ENCODE data around the gene SPINK8.
"Not testable (repeated sequence)": the region's sequence is repeated elsewhere in the genome, so short reads cannot be mapped to it uniquely, and the experiment has no call there.

Gene SPINK8

GRCh38 chr3:48333346-48334245, at the start of gene SPINK8:
Gene SPINK8, minus strand, starts transcription at chr3:48333661. Its CDS starts 5,320 bp downstream, at chr3:48328341.
- not testable (repeated sequence) for H3K4me3 Mint-ChIP-seq, H3K27ac Mint-ChIP-seq

GRCh38 chr3:48372862-48373435, 39.5 kb upstream of the SPINK8 start:
- H3K36me3 Mint-ChIP-seq = no peaks in the 10 kb centered on the region
- no peaks in the 10 kb centered on the region for H3K4me1 Mint-ChIP-seq (ENCODE audit: low read depth)
- no peaks in the 10 kb centered on the region for H3K27me3 Mint-ChIP-seq
- H3K27ac Mint-ChIP-seq = no peak overlapping the region
- no peak overlapping the region for H3K4me3 Mint-ChIP-seq
- no peaks in the 10 kb centered on the region for H3K9me3 Mint-ChIP-seq (ENCODE audit: low read depth)

More at GRCh38 chr3:48333346-48334245, at the start of gene SPINK8:
- not testable (repeated sequence) for H3K27me3 Mint-ChIP-seq; H3K4me1 Mint-ChIP-seq (ENCODE audit: low read depth); H3K36me3 Mint-ChIP-seq; H3K9me3 Mint-ChIP-seq (ENCODE audit: low read depth)

GRCh38 chr3:48372377-48372770, 38.9 kb upstream of the SPINK8 start:
- Mint-ChIP-seq H3K27me3 (no peaks in the 10 kb centered on the region), H3K27ac (no peak overlapping the region), H3K36me3 (no peaks in the 10 kb centered on the region)

GRCh38 chr3:48371651-48372376, 38.4 kb upstream of the SPINK8 start, which contains the start of gene FBXW12:
Gene FBXW12, plus strand, starts transcription at chr3:48372219. Its CDS starts 549 bp downstream, at chr3:48372768.
- Mint-ChIP-seq H3K4me1 (ENCODE audit: low read depth) (no peaks in the 10 kb centered on the region), H3K9me3 (ENCODE audit: low read depth) (no peaks in the 10 kb centered on the region), H3K27ac (no peak within 1 kb of the TSS), H3K27me3 (no peaks in the 10 kb centered on the region), H3K36me3 (no peaks in the 10 kb centered on the region), H3K4me3 (no peak within 1 kb of the TSS)

More at GRCh38 chr3:48372377-48372770, 38.9 kb upstream of the SPINK8 start:
- Mint-ChIP-seq H3K4me1 (ENCODE audit: low read depth) (no peaks in the 10 kb centered on the region), H3K9me3 (ENCODE audit: low read depth) (no peaks in the 10 kb centered on the region), H3K4me3 (no peak overlapping the region)

GRCh38 chr3:48370333-48370713, 36.9 kb upstream of the SPINK8 start:
- Mint-ChIP-seq H3K27ac (no peak overlapping the region), H3K4me3 (no peak overlapping the region), H3K9me3 (ENCODE audit: low read depth) (no peaks in the 10 kb centered on the region)

GRCh38 chr3:48369693-48370332, 36.4 kb upstream of the SPINK8 start:
- no peaks in the 10 kb centered on the region for H3K27me3 Mint-ChIP-seq
- H3K27ac Mint-ChIP-seq = no peak overlapping the region
- no peaks in the 10 kb centered on the region for H3K4me1 Mint-ChIP-seq (ENCODE audit: low read depth)
- no peaks in the 10 kb centered on the region for H3K36me3 Mint-ChIP-seq
- H3K4me3 Mint-ChIP-seq = no peak overlapping the region
- no peaks in the 10 kb centered on the region for H3K9me3 Mint-ChIP-seq (ENCODE audit: low read depth)

More at GRCh38 chr3:48370333-48370713, 36.9 kb upstream of the SPINK8 start:
- Mint-ChIP-seq H3K36me3 (no peaks in the 10 kb centered on the region), H3K27me3 (no peaks in the 10 kb centered on the region), H3K4me1 (ENCODE audit: low read depth) (no peaks in the 10 kb centered on the region)

- Mint-ChIP-seq H3K36me3 (no peaks in the 10 kb centered on the region), H3K27ac (no peak overlapping the region), H3K9me3 (ENCODE audit: low read depth) (peaks cover 2% of the 10 kb centered on the region), H3K4me3 (no peak overlapping the region), H3K27me3 (no peaks in the 10 kb centered on the region), H3K4me1 (ENCODE audit: low read depth) (no peaks in the 10 kb centered on the region)
Observed at GRCh38 chr3:48367201-48367600, 33.7 kb upstream of the SPINK8 start.

- Mint-ChIP-seq H3K36me3 (peaks cover 8% of the 10 kb centered on the region), H3K27ac (no peak overlapping the region), H3K27me3 (no peaks in the 10 kb centered on the region), H3K9me3 (ENCODE audit: low read depth) (peaks cover 12% of the 10 kb centered on the region), H3K4me1 (ENCODE audit: low read depth) (no peaks in the 10 kb centered on the region), H3K4me3 (no peak overlapping the region)
Observed at GRCh38 chr3:48364840-48365239, 31.4 kb upstream of the SPINK8 start.

- Mint-ChIP-seq H3K9me3 (ENCODE audit: low read depth) (peaks cover 12% of the 10 kb centered on the region), H3K36me3 (peaks cover 8% of the 10 kb centered on the region), H3K27ac (no peak overlapping the region), H3K27me3 (peaks cover 3% of the 10 kb centered on the region), H3K4me1 (ENCODE audit: low read depth) (no peaks in the 10 kb centered on the region), H3K4me3 (no peak overlapping the region)
Observed at GRCh38 chr3:48361928-48362327, 28.5 kb upstream of the SPINK8 start.

GRCh38 chr3:48356419-48356818, 23.0 kb upstream of the SPINK8 start:
- Mint-ChIP-seq H3K27me3 (peaks cover 14% of the 10 kb centered on the region), H3K4me3 (no peak overlapping the region)

GRCh38 chr3:48353987-48354386, 20.5 kb upstream of the SPINK8 start:
- Mint-ChIP-seq H3K4me3 (no peak overlapping the region), H3K4me1 (ENCODE audit: low read depth) (no peaks in the 10 kb centered on the region), H3K36me3 (no peaks in the 10 kb centered on the region), H3K27me3 (peaks cover 11% of the 10 kb centered on the region), H3K27ac (no peak overlapping the region), H3K9me3 (ENCODE audit: low read depth) (no peaks in the 10 kb centered on the region)

More at GRCh38 chr3:48356419-48356818, 23.0 kb upstream of the SPINK8 start:
- H3K36me3 Mint-ChIP-seq = peaks cover 4% of the 10 kb centered on the region
- no peaks in the 10 kb centered on the region for H3K4me1 Mint-ChIP-seq (ENCODE audit: low read depth)
- H3K27ac Mint-ChIP-seq = no peak overlapping the region
- H3K9me3 Mint-ChIP-seq (ENCODE audit: low read depth) = peaks cover 5% of the 10 kb centered on the region

GRCh38 chr3:48352546-48352945, 19.1 kb upstream of the SPINK8 start:
- H3K27me3 Mint-ChIP-seq = peaks cover 11% of the 10 kb centered on the region
- H3K4me3 Mint-ChIP-seq = no peak overlapping the region
- H3K36me3 Mint-ChIP-seq = no peaks in the 10 kb centered on the region
- no peaks in the 10 kb centered on the region for H3K9me3 Mint-ChIP-seq (ENCODE audit: low read depth)
- no peak overlapping the region for H3K27ac Mint-ChIP-seq
- no peaks in the 10 kb centered on the region for H3K4me1 Mint-ChIP-seq (ENCODE audit: low read depth)

GRCh38 chr3:48347500-48347899, 14.0 kb upstream of the SPINK8 start:
- Mint-ChIP-seq H3K4me3 (no peak overlapping the region), H3K9me3 (ENCODE audit: low read depth) (no peaks in the 10 kb centered on the region), H3K4me1 (ENCODE audit: low read depth) (no peaks in the 10 kb centered on the region), H3K27me3 (no peaks in the 10 kb centered on the region), H3K27ac (no peak overlapping the region), H3K36me3 (no peaks in the 10 kb centered on the region)

- H3K4me3 Mint-ChIP-seq = no peak overlapping the region
- no peaks in the 10 kb centered on the region for H3K36me3 Mint-ChIP-seq
- no peaks in the 10 kb centered on the region for H3K27me3 Mint-ChIP-seq
- H3K4me1 Mint-ChIP-seq (ENCODE audit: low read depth) = no peaks in the 10 kb centered on the region
- H3K9me3 Mint-ChIP-seq (ENCODE audit: low read depth) = no peaks in the 10 kb centered on the region
- H3K27ac Mint-ChIP-seq = no peak overlapping the region
Observed at GRCh38 chr3:48345946-48346572, 12.6 kb upstream of the SPINK8 start.

Measured in activated naive CD8-positive, alpha-beta T cell (primary cell).